Measurements from ENCODE around the gene ARPC5L.

- TF ChIP-seq CTCF (conservative IDR thresholded peaks at IDR 0.05) (no peak), ZFX (IDR thresholded peaks at IDR 0.05) (no peak)
Observed at GRCh38 chr9:124877021-124877782, 15.3 kb downstream of the ARPC5L start.
